Liver (tissue), 9 donors: ENCODE data around the gene GMPS. TPM values are rescaled to one million over a fixed set of nuclear protein-coding genes. Genes with fewer than 3 reads are reported as not detected.
"Not testable (repeated sequence)": the region's sequence is repeated elsewhere in the genome, so short reads cannot be mapped to it uniquely, and the experiment has no call there.

Experiments used
- DNase-seq: peaks from one replicate; pipeline ENCODE4 v3.0.0-alpha.2; 2017; ENCODE audit warnings: low spot score
- H3K27ac ChIP-seq, 2 donors: one replicate each; pipeline ENCODE4 v1.7.0; 2013; ENCODE audit warnings: inconsistent platforms in 2 of 2, low read length in 2 of 2, control low read depth in 1 of 2, low read depth in 1 of 2, mild to moderate bottlenecking in 1 of 2
- H3K27me3 ChIP-seq, 4 donors: one replicate each; pipeline versions ENCODE4 v1.6.1 to v1.7.0; 2013; ENCODE audit warnings: low read length in 3 of 4, inconsistent platforms in 1 of 4, mild to moderate bottlenecking in 1 of 4, moderate library complexity in 1 of 4; ENCODE audit not compliant: control insufficient read depth in 4 of 4, insufficient read depth in 4 of 4
- H3K36me3 ChIP-seq, 4 donors: one replicate each; pipeline versions ENCODE4 v1.6.1 to v1.7.0; 2013; ENCODE audit warnings: low read length in 3 of 4, mild to moderate bottlenecking in 3 of 4, low read depth in 1 of 4, moderate library complexity in 1 of 4; ENCODE audit not compliant: control insufficient read depth in 4 of 4, insufficient read depth in 3 of 4
- H3K4me1 ChIP-seq, 4 donors: one replicate each; pipeline versions ENCODE4 v1.6.1 to v1.7.0; 2013; ENCODE audit warnings: low read length in 3 of 4, mild to moderate bottlenecking in 3 of 4, moderate library complexity in 1 of 4; ENCODE audit not compliant: control insufficient read depth in 4 of 4, insufficient read depth in 4 of 4
- H3K4me3 ChIP-seq, 3 donors: one replicate each; pipeline versions ENCODE4 v1.6.1 to v1.7.0; 2013; ENCODE audit warnings: low read length in 3 of 3, control low read depth in 1 of 3, low read depth in 1 of 3, mild to moderate bottlenecking in 1 of 3
- H3K9ac ChIP-seq, 2 donors: one replicate each; pipeline ENCODE4 v1.7.0; 2013; ENCODE audit warnings: low read length in 2 of 2, mild to moderate bottlenecking in 2 of 2, moderate library complexity in 2 of 2, control low read depth in 1 of 2, low read depth in 1 of 2
- H3K9me3 ChIP-seq, 4 donors: one replicate each; pipeline versions ENCODE4 v1.6.1 to v1.7.0; 2013; ENCODE audit warnings: low read length in 3 of 4; ENCODE audit not compliant: control insufficient read depth in 4 of 4
- CTCF ChIP-seq: fragments of 150-350 bp; IDR thresholded peaks from 2 replicates; pipeline ENCODE4 v1.5.1; 2017; ENCODE audit warnings: improper control_type of control experiment, low read depth, low read length; ENCODE audit not compliant: missing input control
- EGR1 ChIP-seq, 2 donors: IDR thresholded peaks; 2 replicates each; pipeline ENCODE4 v1.6.1; 2016 to 2018; ENCODE audit warnings: antibody characterized with exemption in 2 of 2, low read depth in 2 of 2
- FOXA1 ChIP-seq: IDR thresholded peaks from 2 replicates; pipeline ENCODE4 v1.6.1; 2016; ENCODE audit warnings: antibody characterized with exemption
- FOXA2 ChIP-seq: IDR thresholded peaks from 2 replicates; pipeline ENCODE4 v1.6.1; 2016; ENCODE audit warnings: antibody characterized with exemption
- GABPA ChIP-seq, 2 donors: IDR thresholded peaks in 1 of 2; conservative IDR thresholded peaks in 1 of 2; 2 replicates each; pipeline ENCODE4 v1.6.1; 2016; ENCODE audit warnings: antibody characterized with exemption in 2 of 2, mild to moderate bottlenecking in 1 of 2, moderate library complexity in 1 of 2
- HNF4A ChIP-seq, 2 donors: conservative IDR thresholded peaks; 2 replicates each; pipeline ENCODE4 v1.6.1; 2016; ENCODE audit warnings: antibody characterized with exemption in 2 of 2, mild to moderate bottlenecking in 2 of 2
- HNF4G ChIP-seq: IDR thresholded peaks from 2 replicates; pipeline ENCODE4 v1.6.1; 2016; ENCODE audit warnings: antibody characterized with exemption
- JUND ChIP-seq, 2 donors: IDR thresholded peaks; 2 replicates each; pipeline ENCODE4 v1.6.1; 2016; ENCODE audit warnings: antibody characterized with exemption in 2 of 2
- NR2F2 ChIP-seq: IDR thresholded peaks from 2 replicates; pipeline ENCODE4 v1.6.1; 2016; ENCODE audit warnings: antibody characterized with exemption
- RAD21 ChIP-seq, 2 donors: IDR thresholded peaks; 2 replicates each; pipeline ENCODE4 v1.6.1; 2016; ENCODE audit warnings: antibody characterized with exemption in 2 of 2, mild to moderate bottlenecking in 2 of 2
- RXRA ChIP-seq, 2 donors: IDR thresholded peaks; 2 replicates each; pipeline ENCODE4 v1.6.1; 2017 to 2018; ENCODE audit warnings: antibody characterized with exemption in 2 of 2, mild to moderate bottlenecking in 1 of 2
- SP1 ChIP-seq: IDR thresholded peaks from 2 replicates; pipeline ENCODE4 v1.6.1; 2018; ENCODE audit warnings: antibody characterized with exemption, mild to moderate bottlenecking
- TAF1 ChIP-seq: conservative IDR thresholded peaks from 2 replicates; pipeline ENCODE4 v1.6.1; 2016; ENCODE audit warnings: antibody characterized with exemption, mild to moderate bottlenecking
- YY1 ChIP-seq: IDR thresholded peaks from 2 replicates; pipeline ENCODE4 v1.6.1; 2016; ENCODE audit warnings: antibody characterized with exemption, mild to moderate bottlenecking
- ZBTB33 ChIP-seq: IDR thresholded peaks from 2 replicates; pipeline ENCODE4 v1.6.1; 2016; ENCODE audit warnings: antibody characterized with exemption
- WGBS: extraction: QIAGEN DNeasy Blood & Tissue Kit; methylation state at CpG from one replicate; pipeline ENCODE4 v1.1.7; 2013; 5-methylcytosine and 5-hydroxymethylcytosine counted together
- polyA plus RNA-seq, 2 donors: library from polyadenylated mRNA; stranded (reverse) in 1 of 2; unstranded in 1 of 2; fragments of 200-250 nt in 1 of 2; fragments of >200 nt in 1 of 2; fragmentation: Nextera tagmentation in 1 of 2; extraction: Ambion mirVana in 1 of 2; gene quantifications; one replicate each; pipeline versions ENCODE4 v1.2.1 to v1.2.3, GENCODE V29; 2013 to 2015
- total RNA-seq, 2 donors: library from RNA; depleted of rRNA; stranded (reverse); fragments of >200 nt; gene quantifications; one replicate each; pipeline ENCODE4 v1.2.3, GENCODE V29; 2014
- TF ChIP-seq, protein P1 (sequence below): IDR thresholded peaks from 2 replicates; pipeline ENCODE4 v1.6.1; 2016; ENCODE audit warnings: antibody characterized with exemption
- TF ChIP-seq, protein P2 (sequence below): IDR thresholded peaks from 2 replicates; pipeline ENCODE4 v1.6.1; 2016; ENCODE audit warnings: antibody characterized with exemption, mild to moderate bottlenecking
- TF ChIP-seq, protein P3 (sequence below): IDR thresholded peaks from 2 replicates; pipeline ENCODE4 v1.6.1; 2016; ENCODE audit warnings: antibody characterized with exemption
- donor health status: healthy.
- donor health status: healthy.
- donor health status: healthy.
- donor health status: healthy.
- donor health status: healthy.

Gene GMPS
- total RNA-seq (10 to 100 TPM; 15.8 to 16.1 TPM), polyA plus RNA-seq (10 to 100 TPM; 10.8 to 13.7 TPM)

- H3K4me3 ChIP-seq, result peak within 1 kb of the TSS; percentile 83 to 100 (median 92)
- under 1% methylated on average over 83 of the region's 83 CpGs for WGBS
- peaks cover 3 to 20% (median 17%) of the 10 kb centered on the region in 4 donors for H3K4me1 ChIP-seq
- H3K9ac ChIP-seq, result peak within 1 kb of the TSS; percentile 63 to 92
- H3K9me3 ChIP-seq, result no peaks in the 10 kb centered on the region
- TF ChIP-seq YY1, result peak; percentile 52
- TF ChIP-seq SP1, result peak; percentile 69
- no peak for TF ChIP-seq ZBTB33
- TF ChIP-seq RXRA (IDR thresholded peaks at IDR 0.05), result no peak
- no peak for TF ChIP-seq JUND (IDR thresholded peaks at IDR 0.05)
- TF ChIP-seq, protein P1, sequence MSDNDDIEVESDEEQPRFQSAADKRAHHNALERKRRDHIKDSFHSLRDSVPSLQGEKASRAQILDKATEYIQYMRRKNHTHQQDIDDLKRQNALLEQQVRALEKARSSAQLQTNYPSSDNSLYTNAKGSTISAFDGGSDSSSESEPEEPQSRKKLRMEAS, result peak; percentile 26
- TF ChIP-seq, protein P2, sequence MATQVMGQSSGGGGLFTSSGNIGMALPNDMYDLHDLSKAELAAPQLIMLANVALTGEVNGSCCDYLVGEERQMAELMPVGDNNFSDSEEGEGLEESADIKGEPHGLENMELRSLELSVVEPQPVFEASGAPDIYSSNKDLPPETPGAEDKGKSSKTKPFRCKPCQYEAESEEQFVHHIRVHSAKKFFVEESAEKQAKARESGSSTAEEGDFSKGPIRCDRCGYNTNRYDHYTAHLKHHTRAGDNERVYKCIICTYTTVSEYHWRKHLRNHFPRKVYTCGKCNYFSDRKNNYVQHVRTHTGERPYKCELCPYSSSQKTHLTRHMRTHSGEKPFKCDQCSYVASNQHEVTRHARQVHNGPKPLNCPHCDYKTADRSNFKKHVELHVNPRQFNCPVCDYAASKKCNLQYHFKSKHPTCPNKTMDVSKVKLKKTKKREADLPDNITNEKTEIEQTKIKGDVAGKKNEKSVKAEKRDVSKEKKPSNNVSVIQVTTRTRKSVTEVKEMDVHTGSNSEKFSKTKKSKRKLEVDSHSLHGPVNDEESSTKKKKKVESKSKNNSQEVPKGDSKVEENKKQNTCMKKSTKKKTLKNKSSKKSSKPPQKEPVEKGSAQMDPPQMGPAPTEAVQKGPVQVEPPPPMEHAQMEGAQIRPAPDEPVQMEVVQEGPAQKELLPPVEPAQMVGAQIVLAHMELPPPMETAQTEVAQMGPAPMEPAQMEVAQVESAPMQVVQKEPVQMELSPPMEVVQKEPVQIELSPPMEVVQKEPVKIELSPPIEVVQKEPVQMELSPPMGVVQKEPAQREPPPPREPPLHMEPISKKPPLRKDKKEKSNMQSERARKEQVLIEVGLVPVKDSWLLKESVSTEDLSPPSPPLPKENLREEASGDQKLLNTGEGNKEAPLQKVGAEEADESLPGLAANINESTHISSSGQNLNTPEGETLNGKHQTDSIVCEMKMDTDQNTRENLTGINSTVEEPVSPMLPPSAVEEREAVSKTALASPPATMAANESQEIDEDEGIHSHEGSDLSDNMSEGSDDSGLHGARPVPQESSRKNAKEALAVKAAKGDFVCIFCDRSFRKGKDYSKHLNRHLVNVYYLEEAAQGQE, result peak; percentile 71
- TF ChIP-seq HNF4G, result no peak
- TF ChIP-seq, protein P3, sequence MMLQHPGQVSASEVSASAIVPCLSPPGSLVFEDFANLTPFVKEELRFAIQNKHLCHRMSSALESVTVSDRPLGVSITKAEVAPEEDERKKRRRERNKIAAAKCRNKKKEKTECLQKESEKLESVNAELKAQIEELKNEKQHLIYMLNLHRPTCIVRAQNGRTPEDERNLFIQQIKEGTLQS, result no peak
- TF ChIP-seq GABPA (IDR thresholded peaks at IDR 0.05 in 1 of 2, conservative IDR thresholded peaks at IDR 0.05 in 1 of 2), result no peak
- no peak for TF ChIP-seq NR2F2
- TF ChIP-seq FOXA1, result no peak
- no peak for TF ChIP-seq HNF4A (conservative IDR thresholded peaks at IDR 0.05)
- TF ChIP-seq FOXA2, result no peak
- peak; percentile 36 for TF ChIP-seq TAF1
- TF ChIP-seq EGR1 (IDR thresholded peaks at IDR 0.05; ENCODE audit: low read depth in 2 of 2), result no peak
- TF ChIP-seq RAD21 (IDR thresholded peaks at IDR 0.05), result peak; percentile 37 to 51
- TF ChIP-seq CTCF, result peak; percentile 40
- H3K36me3 ChIP-seq, result no peaks in the 10 kb centered on the region
- peak within 1 kb of the TSS; percentile 93 to 97 for H3K27ac ChIP-seq
- DNase-seq, result peak; percentile 95
- no peaks in the 10 kb centered on the region for H3K27me3 ChIP-seq
These were observed at the start of gene GMPS for GRCh38 chr3:155870133-155870944. Gene GMPS (plus strand): TSS chr3:155870650. CDS start chr3:155870871, 221 bp downstream.

DNA sequence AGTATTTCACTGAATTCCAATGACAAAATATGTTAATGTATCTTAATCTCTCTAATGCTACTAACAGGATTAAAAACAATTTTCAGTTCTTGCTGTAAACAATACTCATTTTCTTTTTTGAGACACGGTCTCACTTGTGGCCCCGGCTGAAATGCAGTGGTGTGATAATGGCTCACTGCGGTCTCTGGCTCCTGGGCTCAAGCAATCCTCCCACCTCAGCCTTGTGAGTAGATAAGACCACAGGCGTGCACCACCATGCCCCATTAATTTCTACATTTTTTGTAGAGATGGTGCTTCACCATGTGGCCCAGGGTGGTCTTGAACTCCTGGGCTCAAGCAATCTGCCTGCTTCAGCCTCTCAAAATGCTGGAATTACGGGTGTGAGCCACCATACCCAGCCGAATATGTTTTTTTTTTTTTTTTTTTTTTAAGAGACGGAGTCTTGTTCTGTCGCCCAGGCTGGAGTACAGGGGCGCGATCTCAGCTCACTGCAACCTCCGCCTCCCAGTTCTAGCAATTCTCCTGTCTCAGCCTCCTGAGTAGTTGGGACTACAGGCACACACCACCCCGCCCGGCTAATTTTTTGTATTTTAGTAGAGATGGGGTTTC, 41.9 kb upstream of the GMPS start:
- H3K9ac ChIP-seq, DNase-seq, H3K4me1 ChIP-seq, H3K27me3 ChIP-seq, H3K27ac ChIP-seq, H3K4me3 ChIP-seq, H3K9me3 ChIP-seq: not testable (repeated sequence)
- WGBS, result 98% methylated on average over 13 of the region's 13 CpGs
- H3K36me3 ChIP-seq, result peaks cover 8 to 20% (median 17%) of the 10 kb centered on the region in 4 donors
